Islet of Langerhans (tissue), 1 donor: ENCODE data around the gene DNAH7.
"Not testable (repeated sequence)": the region's sequence is repeated elsewhere in the genome, so short reads cannot be mapped to it uniquely, and the experiment has no call there.

Experiments
- FAIRE-seq: peaks from one replicate; lab custom pipeline; 2011; peaks lifted over from hg19 to GRCh38; lab: Jason Lieb, UNC

The DNAH7 gene

GRCh38 chr2:195967336-195967735 is 101.3 kb downstream of the DNAH7 start:
- no peak for FAIRE-seq

GRCh38 chr2:195961873-195962272 is 106.8 kb downstream of the DNAH7 start:
- FAIRE-seq: no peak

- FAIRE-seq: no peak
Measured at GRCh38 chr2:195959341-195959740, 109.3 kb downstream of the DNAH7 start.

- no peak for FAIRE-seq
Measured at GRCh38 chr2:195956725-195957124, 111.9 kb downstream of the DNAH7 start.

- no peak for FAIRE-seq
Measured at GRCh38 chr2:195945056-195945455, 123.6 kb downstream of the DNAH7 start.

DNA sequence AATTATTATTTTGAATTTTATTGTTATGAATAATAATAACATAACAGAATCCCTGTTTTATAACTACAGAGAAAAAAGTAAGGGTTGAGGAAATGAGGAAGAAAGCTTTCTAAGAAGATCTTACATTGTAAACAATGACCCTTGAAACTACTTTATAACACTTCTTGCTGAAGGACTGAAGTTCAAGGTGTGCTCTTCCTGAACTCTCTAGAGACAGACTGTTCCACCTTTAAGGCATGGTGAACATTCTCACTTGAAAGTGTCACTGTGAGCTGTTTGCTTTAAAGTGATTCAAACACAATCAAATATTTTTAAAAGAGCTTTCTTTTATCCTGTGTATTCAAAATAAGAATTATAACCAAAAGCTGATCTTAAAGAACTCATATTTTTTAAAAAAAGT is 131.5 kb downstream of the DNAH7 start:
- no peak for FAIRE-seq

GRCh38 chr2:195934484-195934883 is 134.2 kb downstream of the DNAH7 start:
- FAIRE-seq: no peak

GRCh38 chr2:195929531-195929930 is 139.1 kb downstream of the DNAH7 start:
- FAIRE-seq: no peak

GRCh38 chr2:195925120-195925519 is 143.5 kb downstream of the DNAH7 start:
- no peak for FAIRE-seq

- no peak for FAIRE-seq
Measured at GRCh38 chr2:195923889-195924288, 144.7 kb downstream of the DNAH7 start.

DNA sequence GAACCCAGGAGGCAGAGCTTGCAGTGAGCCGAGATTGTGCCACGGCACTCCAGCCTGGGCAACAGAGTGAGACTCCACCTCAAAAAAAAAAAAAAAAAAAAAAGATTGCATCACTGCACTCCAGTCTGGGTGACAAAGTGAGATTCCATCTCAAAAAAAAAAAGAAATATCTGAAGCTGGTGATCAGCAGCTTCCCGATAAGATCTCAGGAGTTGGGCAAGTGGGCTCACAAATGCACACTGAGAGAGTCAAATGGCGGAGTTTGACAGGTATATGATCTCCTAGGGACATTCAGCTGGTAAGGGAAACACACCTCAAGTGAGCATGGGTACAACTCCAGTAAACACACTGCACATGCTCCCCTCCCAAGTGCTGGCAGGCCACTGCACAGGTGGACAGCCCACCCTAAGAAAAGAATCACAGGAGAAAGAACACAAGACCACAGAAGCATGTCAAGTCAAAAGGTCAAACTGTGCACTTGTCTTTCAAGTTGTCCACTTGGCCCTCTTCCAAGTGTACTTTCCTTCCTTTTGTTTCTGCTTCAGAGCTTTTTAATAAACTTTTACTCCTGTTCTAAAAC is 151.5 kb downstream of the DNAH7 start:
- FAIRE-seq: not testable (repeated sequence)

GRCh38 chr2:195912079-195912478 is 156.6 kb downstream of the DNAH7 start:
- FAIRE-seq: no peak

DNA sequence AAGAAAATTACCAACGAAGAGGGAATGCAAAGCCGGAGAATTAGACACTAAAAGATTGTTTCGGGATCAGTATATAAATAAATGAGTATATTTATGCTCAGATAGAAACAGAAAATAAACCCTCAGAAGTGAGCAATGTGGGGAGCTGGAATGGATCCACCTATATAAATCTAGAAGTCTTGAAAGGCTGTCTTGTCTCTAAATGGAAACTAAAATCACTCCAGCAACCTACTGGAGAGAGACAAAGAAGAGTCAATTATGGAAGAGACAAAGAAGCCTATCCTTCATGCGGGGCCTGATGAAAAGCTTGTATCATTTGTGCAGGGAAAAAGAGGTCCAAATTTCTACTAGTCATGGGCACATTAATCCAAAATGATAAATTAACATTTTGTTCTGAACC is 158.1 kb downstream of the DNAH7 start:
- no peak for FAIRE-seq

- no peak for FAIRE-seq
Measured at GRCh38 chr2:195909926-195910325, 158.7 kb downstream of the DNAH7 start.

DNA sequence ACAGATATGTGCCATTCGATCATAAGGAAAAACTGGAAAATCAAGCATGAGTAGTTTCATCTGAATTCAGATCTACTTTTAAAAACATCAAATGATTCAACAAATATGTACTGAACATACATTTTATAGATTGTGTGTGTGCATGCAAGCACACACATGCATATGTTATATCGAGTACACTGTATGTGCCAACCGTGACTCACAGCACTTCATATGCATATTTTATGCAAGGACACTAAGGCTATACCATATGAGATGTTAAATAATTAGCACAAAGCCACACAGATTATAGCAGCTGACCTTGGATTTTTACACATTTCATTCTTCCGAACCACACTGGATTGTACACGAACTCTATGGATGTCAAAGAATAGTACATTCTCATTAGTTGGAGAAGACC is 161.2 kb downstream of the DNAH7 start:
- FAIRE-seq: no peak

- no peak for FAIRE-seq
Measured at GRCh38 chr2:195903956-195904355, 164.7 kb downstream of the DNAH7 start.

GRCh38 chr2:195902857-195903256 is 165.8 kb downstream of the DNAH7 start:
- FAIRE-seq: no peak

- no peak for FAIRE-seq
Measured at GRCh38 chr2:195899226-195899625, 169.4 kb downstream of the DNAH7 start.

DNA sequence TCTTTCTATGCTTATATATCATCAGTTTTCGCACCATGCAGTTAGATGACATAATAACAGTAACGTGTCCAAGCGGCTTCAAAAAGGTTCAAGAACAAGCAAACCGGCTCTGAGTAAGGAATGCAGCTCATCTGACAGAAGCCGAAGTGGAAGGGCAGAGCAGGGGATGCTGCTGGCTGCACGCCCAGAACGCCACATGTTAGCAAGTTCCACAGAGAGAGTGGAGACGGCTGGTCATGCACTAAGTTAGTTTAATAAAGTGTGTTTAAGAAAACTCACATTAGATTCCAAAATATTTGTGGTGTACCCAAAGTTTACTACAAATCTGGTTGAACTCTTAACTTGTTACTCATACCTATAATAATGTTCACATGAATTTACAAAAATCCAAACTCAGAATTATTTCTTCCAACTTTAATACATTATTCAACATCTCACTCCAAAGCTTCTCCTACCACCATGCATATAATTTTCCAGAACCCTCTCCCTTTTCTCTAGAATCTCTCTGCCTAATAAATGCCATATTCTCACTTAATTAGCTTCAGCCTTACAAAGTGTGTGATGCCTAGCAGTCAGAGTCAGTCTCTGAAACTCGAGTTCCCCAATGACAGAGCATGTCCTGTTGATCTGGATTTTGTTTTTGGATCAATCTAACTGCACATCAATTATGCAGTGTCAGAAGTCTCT is 170.0 kb downstream of the DNAH7 start:
- FAIRE-seq: no peak

- FAIRE-seq: no peak
Measured at GRCh38 chr2:195891081-195891480, 177.6 kb downstream of the DNAH7 start.

GRCh38 chr2:195879153-195879552 is 189.5 kb downstream of the DNAH7 start:
- FAIRE-seq: no peak

GRCh38 chr2:195871326-195871725 is 197.3 kb downstream of the DNAH7 start:
- FAIRE-seq: no peak

DNA sequence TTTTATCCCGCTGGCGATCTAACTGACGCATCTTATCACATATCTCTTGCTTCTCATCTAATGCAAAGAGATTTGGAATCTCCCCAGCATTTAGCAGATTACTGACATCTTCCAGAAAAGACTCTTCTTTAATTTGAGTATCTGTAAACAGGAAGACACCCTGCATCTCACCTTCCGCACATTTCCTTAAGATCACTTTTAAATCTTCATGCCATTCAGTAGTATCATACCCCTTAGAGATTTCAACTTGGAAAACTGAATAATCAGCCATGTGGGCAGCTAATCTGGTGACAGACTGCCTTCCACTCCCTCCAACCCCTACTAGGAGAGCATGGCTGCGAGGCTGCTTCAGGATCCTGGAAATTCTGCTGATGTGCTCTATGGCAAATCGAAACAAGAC is 204.3 kb downstream of the DNAH7 start:
- no peak for FAIRE-seq

DNA sequence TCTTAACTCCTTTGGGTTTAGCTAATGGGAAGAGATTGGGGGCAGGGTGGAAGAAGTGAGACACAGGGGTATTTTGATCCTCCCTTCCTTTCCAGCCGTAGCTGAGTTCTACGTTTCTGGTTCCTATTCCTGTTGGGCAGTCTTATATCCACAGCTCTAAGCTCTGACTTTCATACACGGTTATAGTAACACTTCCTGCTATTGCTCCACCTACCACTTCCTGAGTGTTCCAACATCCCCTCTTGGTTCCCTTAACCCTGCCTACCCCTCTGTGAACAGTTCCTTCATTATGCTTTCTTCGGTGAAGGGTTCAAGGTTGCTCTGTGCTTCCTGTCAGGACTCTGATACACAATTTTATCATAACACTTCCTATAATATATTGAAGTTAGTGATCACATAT is 205.1 kb downstream of the DNAH7 start:
- no peak for FAIRE-seq
